Gastroesophageal sphincter (tissue), 4 donors: ENCODE data around the gene STXBP4. TPM values are rescaled to one million over a fixed set of nuclear protein-coding genes. Genes with fewer than 3 reads are reported as not detected.

ENCODE experiments used
- ATAC-seq: fragments of 150-250 bp; one replicate; pipeline ENCODE4 v1.9.1; 2016; ENCODE audit warnings: mild to moderate bottlenecking, moderate library complexity
- H3K27ac ChIP-seq, 4 donors: fragments of 200-600 bp; sonication (generic) in 3 of 4; 1 replicate in 3 of 4; 2 replicates in 1 of 4; pipeline ENCODE4 v1.5.1; 2016 to 2019
- H3K27me3 ChIP-seq: fragments of 200-600 bp; sonication (generic); one replicate; pipeline ENCODE4 v1.5.1; 2019
- H3K36me3 ChIP-seq, 2 donors: fragments of 200-600 bp; sonication (generic); one replicate each; pipeline ENCODE4 v1.5.1; 2019; ENCODE audit warnings: control low read depth in 1 of 2
- H3K4me1 ChIP-seq, 3 donors: fragments of 200-600 bp; sonication (generic); 1 replicate in 2 of 3; 2 replicates in 1 of 3; pipeline ENCODE4 v1.5.1; 2016 to 2019; ENCODE audit warnings: control low read depth in 2 of 3
- H3K4me3 ChIP-seq, 2 donors: fragments of 200-600 bp; sonication (generic); one replicate each; pipeline ENCODE4 v1.5.1; 2019; ENCODE audit warnings: mild to moderate bottlenecking in 1 of 2, moderate library complexity in 1 of 2
- H3K9me3 ChIP-seq, 3 donors: fragments of 200-600 bp; sonication (generic); one replicate each; pipeline ENCODE4 v1.5.1; 2017 to 2019; ENCODE audit warnings: control low read depth in 2 of 3
- EP300 ChIP-seq: sonication (generic); formaldehyde crosslinking; IDR thresholded peaks from one replicate; pipeline ENCODE4 v1.6.1; 2017; ENCODE audit warnings: antibody characterized with exemption, mild to moderate bottlenecking
- POLR2A ChIP-seq, 2 donors: fragments of 450-650 bp; IDR thresholded peaks; one replicate each; pipeline ENCODE4 v1.6.1; 2017; ENCODE audit warnings: antibody characterized with exemption in 2 of 2, mild to moderate bottlenecking in 2 of 2, moderate library complexity in 1 of 2
- POLR2AphosphoS5 ChIP-seq: sonication (generic); formaldehyde crosslinking; IDR thresholded peaks from one replicate; pipeline ENCODE4 v1.6.1; 2017; ENCODE audit warnings: antibody characterized with exemption
- WGBS, 2 donors: methylation state at CpG; one replicate each; pipeline ENCODE4 v1.1.5; 2018; ENCODE audit warnings: low coverage in 1 of 2; 5-methylcytosine and 5-hydroxymethylcytosine counted together
- total RNA-seq, 4 donors: library from RNA; depleted of rRNA; stranded (reverse); fragments of >200 nt; gene quantifications; one replicate each; pipeline ENCODE4 v1.1.0, GENCODE V29; 2016
- TF ChIP-seq, protein P1 (sequence below), 4 experiments: fragments of 200-600 bp in 2 of 4; fragments of 450-650 bp in 2 of 4; sonication (generic) in 1 of 4; IDR thresholded peaks; one replicate each; pipeline ENCODE4 v1.5.1; 2017 to 2019; ENCODE audit warnings: antibody characterized with exemption in 4 of 4, mild to moderate bottlenecking in 2 of 4, moderate library complexity in 2 of 4

STXBP4 gene
- total RNA-seq, 4 donors from 2014 or later: 12.2 to 29.7 (median 16.2) TPM

DNA sequence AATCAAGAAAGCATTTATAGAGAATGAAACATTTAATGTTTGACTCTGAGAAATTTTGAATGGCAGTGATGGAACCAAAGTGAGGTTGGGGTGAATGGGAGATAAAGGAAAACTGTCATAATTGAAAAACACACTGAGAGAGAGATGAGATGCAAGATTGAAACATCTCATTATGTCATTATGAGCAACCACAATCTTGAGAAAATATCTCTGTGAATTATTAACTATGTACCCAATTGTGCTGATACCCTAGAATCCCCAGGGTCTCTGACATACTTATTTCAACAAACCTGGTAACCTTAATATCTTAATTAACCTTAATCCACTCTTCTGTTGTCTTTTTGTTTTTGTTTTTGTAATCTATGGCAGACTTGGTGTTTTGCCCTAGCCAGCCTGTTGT is 152.7 kb downstream of the STXBP4 start:
- H3K4me3 ChIP-seq: no peak overlapping the region
- TF ChIP-seq POLR2AphosphoS5 (no peak), EP300 (no peak), POLR2A (IDR thresholded peaks at IDR 0.05) (no peak)
- TF ChIP-seq, protein P1, sequence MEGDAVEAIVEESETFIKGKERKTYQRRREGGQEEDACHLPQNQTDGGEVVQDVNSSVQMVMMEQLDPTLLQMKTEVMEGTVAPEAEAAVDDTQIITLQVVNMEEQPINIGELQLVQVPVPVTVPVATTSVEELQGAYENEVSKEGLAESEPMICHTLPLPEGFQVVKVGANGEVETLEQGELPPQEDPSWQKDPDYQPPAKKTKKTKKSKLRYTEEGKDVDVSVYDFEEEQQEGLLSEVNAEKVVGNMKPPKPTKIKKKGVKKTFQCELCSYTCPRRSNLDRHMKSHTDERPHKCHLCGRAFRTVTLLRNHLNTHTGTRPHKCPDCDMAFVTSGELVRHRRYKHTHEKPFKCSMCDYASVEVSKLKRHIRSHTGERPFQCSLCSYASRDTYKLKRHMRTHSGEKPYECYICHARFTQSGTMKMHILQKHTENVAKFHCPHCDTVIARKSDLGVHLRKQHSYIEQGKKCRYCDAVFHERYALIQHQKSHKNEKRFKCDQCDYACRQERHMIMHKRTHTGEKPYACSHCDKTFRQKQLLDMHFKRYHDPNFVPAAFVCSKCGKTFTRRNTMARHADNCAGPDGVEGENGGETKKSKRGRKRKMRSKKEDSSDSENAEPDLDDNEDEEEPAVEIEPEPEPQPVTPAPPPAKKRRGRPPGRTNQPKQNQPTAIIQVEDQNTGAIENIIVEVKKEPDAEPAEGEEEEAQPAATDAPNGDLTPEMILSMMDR (IDR thresholded peaks at IDR 0.05): no peak
- no peaks in the 10 kb centered on the region for H3K27me3 ChIP-seq
- H3K27ac ChIP-seq: no peak overlapping the region
- no peaks in the 10 kb centered on the region for H3K9me3 ChIP-seq
- no peaks in the 10 kb centered on the region for H3K36me3 ChIP-seq
- H3K4me1 ChIP-seq: peaks cover 0 to 9% (median 0%) of the 10 kb centered on the region in 3 donors
- ATAC-seq: no peak

- no peaks in the 10 kb centered on the region for H3K27me3 ChIP-seq
- no peak overlapping the region for H3K4me3 ChIP-seq
- 90 to 100% methylated on average over 2 of the region's 2 CpGs for WGBS, 2 donors
- H3K4me1 ChIP-seq: peaks cover 0 to under 1% (median 0%) of the 10 kb centered on the region in 3 donors
- no peak for ATAC-seq
- H3K27ac ChIP-seq: no peak overlapping the region
- H3K9me3 ChIP-seq: no peaks in the 10 kb centered on the region
- H3K36me3 ChIP-seq: no peaks in the 10 kb centered on the region
- TF ChIP-seq, protein P1 (IDR thresholded peaks at IDR 0.05): no peak
- TF ChIP-seq POLR2AphosphoS5: no peak
- TF ChIP-seq POLR2A (IDR thresholded peaks at IDR 0.05): no peak
Measured at GRCh38 chr17:55122114-55122513, 153.5 kb downstream of the STXBP4 start.

- no peaks in the 10 kb centered on the region for H3K36me3 ChIP-seq
- no peaks in the 10 kb centered on the region for H3K27me3 ChIP-seq
- no peaks in the 10 kb centered on the region for H3K9me3 ChIP-seq
- no peak for ATAC-seq
- TF ChIP-seq, protein P1 (IDR thresholded peaks at IDR 0.05): no peak
- 73 to 78% methylated on average over 3 of the region's 3 CpGs for WGBS, 2 donors
- no peak overlapping the region for H3K27ac ChIP-seq
- no peaks in the 10 kb centered on the region for H3K4me1 ChIP-seq
- H3K4me3 ChIP-seq: no peak overlapping the region
Measured at GRCh38 chr17:55124730-55125360, 156.3 kb downstream of the STXBP4 start.

- no peaks in the 10 kb centered on the region for H3K27me3 ChIP-seq
- no peaks in the 10 kb centered on the region for H3K4me1 ChIP-seq
- H3K36me3 ChIP-seq: no peaks in the 10 kb centered on the region
- H3K27ac ChIP-seq: no peak overlapping the region
- 50% methylated on average over 2 of the region's 2 CpGs for WGBS, 2 donors
- no peaks in the 10 kb centered on the region for H3K9me3 ChIP-seq
- no peak for ATAC-seq
- no peak overlapping the region for H3K4me3 ChIP-seq
- TF ChIP-seq POLR2AphosphoS5: no peak
- TF ChIP-seq, protein P1 (IDR thresholded peaks at IDR 0.05): no peak
- no peak for TF ChIP-seq POLR2A (IDR thresholded peaks at IDR 0.05)
- no peak for TF ChIP-seq EP300
Measured at GRCh38 chr17:55133583-55133982, 165.0 kb downstream of the STXBP4 start.

DNA sequence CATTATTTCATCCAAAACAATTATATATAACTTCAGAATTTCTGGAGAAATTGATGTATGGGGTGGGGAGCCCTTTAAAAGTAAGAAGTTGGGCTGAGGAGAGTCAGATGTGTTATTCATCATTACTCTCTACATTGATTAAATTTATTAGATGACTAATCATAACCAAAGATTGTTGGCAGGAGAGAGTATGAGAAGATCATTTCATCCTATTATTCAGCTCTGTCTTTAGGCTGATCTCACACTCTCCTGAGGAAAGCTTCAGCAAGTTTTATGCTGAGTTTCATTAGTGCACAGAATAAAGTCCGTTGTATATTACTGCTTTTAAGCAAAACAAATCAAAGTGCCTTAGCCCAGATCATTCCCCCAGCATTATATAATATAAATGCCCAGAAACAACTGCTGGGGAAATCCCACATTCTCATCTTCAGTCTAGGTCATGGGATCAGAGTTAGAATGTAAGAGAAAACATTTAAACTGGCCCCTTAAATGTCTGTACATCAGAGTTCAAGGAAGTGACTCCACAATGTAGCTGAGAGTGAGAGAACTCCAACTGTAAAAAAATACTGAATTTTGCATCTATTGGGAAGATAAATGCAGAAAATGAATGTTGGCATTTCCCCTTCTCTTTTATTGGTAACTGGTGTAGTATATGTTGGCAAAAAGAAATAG is 166.1 kb downstream of the STXBP4 start:
- Histone ChIP-seq H3K27me3 (no peaks in the 10 kb centered on the region), H3K36me3 (no peaks in the 10 kb centered on the region), H3K27ac (no peak overlapping the region), H3K4me3 (no peak overlapping the region), H3K9me3 (no peaks in the 10 kb centered on the region), H3K4me1 (no peaks in the 10 kb centered on the region)
- WGBS, 2 donors: 70 to 86% methylated on average over 1 of the region's 1 CpG
- ATAC-seq: no peak
- TF ChIP-seq, protein P1 (IDR thresholded peaks at IDR 0.05): no peak
- TF ChIP-seq POLR2A (IDR thresholded peaks at IDR 0.05) (no peak), EP300 (no peak), POLR2AphosphoS5 (no peak)
